Mucosa of rectum (tissue), 2 donors: ENCODE results near the gene KCNIP3.
"Not testable (repeated sequence)": the region's sequence is repeated elsewhere in the genome, so short reads cannot be mapped to it uniquely, and the experiment has no call there.

Source experiments
- H3K27ac ChIP-seq, 2 donors: one replicate each; pipeline ENCODE4 v1.7.0; 2013; ENCODE audit warnings: inconsistent platforms in 2 of 2, low read depth in 2 of 2, low read length in 2 of 2
- H3K27me3 ChIP-seq, 2 donors: one replicate each; pipeline ENCODE4 v1.7.0; 2013; ENCODE audit warnings: low read length in 2 of 2; ENCODE audit not compliant: control insufficient read depth in 2 of 2, insufficient read depth in 2 of 2
- H3K36me3 ChIP-seq, 2 donors: one replicate each; pipeline ENCODE4 v1.7.0; 2013; ENCODE audit warnings: low read length in 2 of 2; ENCODE audit not compliant: control insufficient read depth in 2 of 2, insufficient read depth in 2 of 2
- H3K4me1 ChIP-seq, 2 donors: one replicate each; pipeline ENCODE4 v1.7.0; 2013; ENCODE audit warnings: low read length in 2 of 2, mild to moderate bottlenecking in 1 of 2; ENCODE audit not compliant: control insufficient read depth in 2 of 2, insufficient read depth in 2 of 2
- H3K4me3 ChIP-seq, 2 donors: one replicate each; pipeline ENCODE4 v1.7.0; 2013; ENCODE audit warnings: low read length in 2 of 2
- H3K9ac ChIP-seq, 2 donors: one replicate each; pipeline ENCODE4 v1.7.0; 2013; ENCODE audit warnings: low read length in 2 of 2, low read depth in 1 of 2, mild to moderate bottlenecking in 1 of 2
- H3K9me3 ChIP-seq, 2 donors: one replicate each; pipeline ENCODE4 v1.7.0; 2013; ENCODE audit warnings: low read length in 2 of 2; ENCODE audit not compliant: control insufficient read depth in 2 of 2
- donor health status: healthy.
- donor health status: Normal muscosa, but diverticular disease.

KCNIP3 gene

GRCh38 chr2:95376311-95377215 lies 79.4 kb downstream of the KCNIP3 start:
- Histone ChIP-seq H3K27ac (no peak overlapping the region), H3K9me3 (no peaks in the 10 kb centered on the region), H3K36me3 (no peaks in the 10 kb centered on the region)

GRCh38 chr2:95377216-95378123 lies 80.3 kb downstream of the KCNIP3 start:
- Histone ChIP-seq H3K27me3 (no peaks in the 10 kb centered on the region), H3K9me3 (no peaks in the 10 kb centered on the region), H3K4me3 (no peak overlapping the region), H3K4me1 (no peaks in the 10 kb centered on the region), H3K9ac (no peak overlapping the region), H3K36me3 (no peaks in the 10 kb centered on the region), H3K27ac (no peak overlapping the region)

More at GRCh38 chr2:95376311-95377215, 79.4 kb downstream of the KCNIP3 start:
- H3K27me3 ChIP-seq: no peaks in the 10 kb centered on the region
- no peaks in the 10 kb centered on the region for H3K4me1 ChIP-seq
- H3K9ac ChIP-seq: no peak overlapping the region
- H3K4me3 ChIP-seq: no peak overlapping the region

- H3K36me3 ChIP-seq, H3K9ac ChIP-seq, H3K27ac ChIP-seq, H3K9me3 ChIP-seq, H3K27me3 ChIP-seq, H3K4me3 ChIP-seq, H3K4me1 ChIP-seq: not testable (repeated sequence)
Observed at GRCh38 chr2:95378281-95378680, 81.1 kb downstream of the KCNIP3 start.

GRCh38 chr2:95379371-95379831 lies 82.3 kb downstream of the KCNIP3 start:
- peaks cover under 1 to 6% of the 10 kb centered on the region in 2 donors for H3K4me1 ChIP-seq
- no peak overlapping the region for H3K4me3 ChIP-seq
- H3K27me3 ChIP-seq: no peaks in the 10 kb centered on the region
- no peaks in the 10 kb centered on the region for H3K9me3 ChIP-seq
- H3K36me3 ChIP-seq: no peaks in the 10 kb centered on the region
- H3K9ac ChIP-seq: no peak overlapping the region
- no peak overlapping the region for H3K27ac ChIP-seq

- H3K9me3 ChIP-seq: no peaks in the 10 kb centered on the region
- no peaks in the 10 kb centered on the region for H3K27me3 ChIP-seq
- H3K36me3 ChIP-seq: no peaks in the 10 kb centered on the region
- H3K27ac ChIP-seq: no peak overlapping the region
- H3K9ac ChIP-seq: no peak overlapping the region
- H3K4me3 ChIP-seq: no peak overlapping the region
- peaks cover 6 to 15% of the 10 kb centered on the region in 2 donors for H3K4me1 ChIP-seq
Observed at GRCh38 chr2:95380280-95380679, 83.1 kb downstream of the KCNIP3 start.

- Histone ChIP-seq H3K4me3 (no peak overlapping the region), H3K27ac (no peak overlapping the region), H3K9me3 (no peaks in the 10 kb centered on the region), H3K36me3 (no peaks in the 10 kb centered on the region), H3K27me3 (no peaks in the 10 kb centered on the region), H3K9ac (no peak overlapping the region), H3K4me1 (peaks cover 6 to 16% of the 10 kb centered on the region in 2 donors)
Observed at GRCh38 chr2:95380731-95381130, 83.6 kb downstream of the KCNIP3 start.

- no peaks in the 10 kb centered on the region for H3K27me3 ChIP-seq
- H3K27ac ChIP-seq: no peak overlapping the region
Observed at GRCh38 chr2:95381212-95382191, 84.4 kb downstream of the KCNIP3 start.

GRCh38 chr2:95382192-95382591 lies 85.0 kb downstream of the KCNIP3 start:
- no peaks in the 10 kb centered on the region for H3K9me3 ChIP-seq
- H3K9ac ChIP-seq: no peak overlapping the region
- H3K36me3 ChIP-seq: no peaks in the 10 kb centered on the region
- peaks cover 6 to 16% of the 10 kb centered on the region in 2 donors for H3K4me1 ChIP-seq
- H3K27me3 ChIP-seq: no peaks in the 10 kb centered on the region
- no peak overlapping the region for H3K27ac ChIP-seq
- no peak overlapping the region for H3K4me3 ChIP-seq

More at GRCh38 chr2:95381212-95382191, 84.4 kb downstream of the KCNIP3 start:
- Histone ChIP-seq H3K4me3 (no peak overlapping the region), H3K4me1 (peaks cover 6 to 16% of the 10 kb centered on the region in 2 donors), H3K36me3 (no peaks in the 10 kb centered on the region), H3K9ac (no peak overlapping the region), H3K9me3 (no peaks in the 10 kb centered on the region)
